ENCODE measurements around the gene HNRNPL.

Gene HNRNPL

GRCh38 chr19:38843175-38843758 lies 6.5 kb downstream of the HNRNPL start:
- H3F3A ChIP-seq (ENCODE audit: low read depth), result no peaks in the 10 kb centered on the region
- peaks cover 96% of the 10 kb centered on the region for H3K36me3 ChIP-seq (ENCODE audit: insufficient read depth, low read length)
- peak overlapping the region; percentile 82 for H3K4me2 ChIP-seq (ENCODE audit: low read depth, low read length, poor library complexity, severe bottlenecking)
- peaks cover 96% of the 10 kb centered on the region for H4K20me1 ChIP-seq (ENCODE audit: insufficient read depth, low read length, poor library complexity, severe bottlenecking)
- peak overlapping the region; percentile 15 for H3K4me3 ChIP-seq (ENCODE audit: low read length, poor library complexity, severe bottlenecking)
- peaks cover 62% of the 10 kb centered on the region for H3K4me1 ChIP-seq (ENCODE audit: insufficient read depth, low read length, poor library complexity, severe bottlenecking)
- peaks cover 94% of the 10 kb centered on the region for H3K79me2 ChIP-seq (ENCODE audit: insufficient read depth, low read length)
- no peaks in the 10 kb centered on the region for H3K27me3 ChIP-seq (ENCODE audit: insufficient read depth, low read length, poor library complexity, severe bottlenecking)
- no peaks in the 10 kb centered on the region for H3K9me3 ChIP-seq (ENCODE audit: insufficient read depth, low read depth, low read length)
- no peaks in the 10 kb centered on the region for H3K9me2 ChIP-seq (replicated peaks; ENCODE audit: low read depth, low read length)
- TF ChIP-seq CTCF (conservative IDR thresholded peaks at IDR 0.05; ENCODE audit: low read length) (no peak), EZH2phosphoT487 (IDR thresholded peaks at IDR 0.05; ENCODE audit: borderline replicate concordance) (no peak)
- H3K9ac ChIP-seq (ENCODE audit: low read depth, low read length, poor library complexity, severe bottlenecking), result no peak overlapping the region
- no peak overlapping the region for H2AFZ ChIP-seq (ENCODE audit: low read length)

GRCh38 chr19:38842439-38843174 lies 7.2 kb downstream of the HNRNPL start:
- peaks cover 100% of the 10 kb centered on the region for H3K36me3 ChIP-seq (ENCODE audit: insufficient read depth, low read length)
- H4K20me1 ChIP-seq (ENCODE audit: insufficient read depth, low read length, poor library complexity, severe bottlenecking), result peaks cover 90% of the 10 kb centered on the region
- peaks cover 58% of the 10 kb centered on the region for H3K4me1 ChIP-seq (ENCODE audit: insufficient read depth, low read length, poor library complexity, severe bottlenecking)

GRCh38 chr19:38841787-38842438 lies 7.9 kb downstream of the HNRNPL start:
- peaks cover 81% of the 10 kb centered on the region for H3K79me2 ChIP-seq (ENCODE audit: insufficient read depth, low read length)
- H3F3A ChIP-seq (ENCODE audit: low read depth), result peaks cover 3% of the 10 kb centered on the region; the same call in 1 of the 2 replicates
- no peak overlapping the region for H2AFZ ChIP-seq (ENCODE audit: low read length)
- no peaks in the 10 kb centered on the region for H3K9me3 ChIP-seq (ENCODE audit: insufficient read depth, low read depth, low read length)
- H3K4me2 ChIP-seq (ENCODE audit: low read depth, low read length, poor library complexity, severe bottlenecking), result peak overlapping the region; percentile 82
- H3K9me2 ChIP-seq (replicated peaks; ENCODE audit: low read depth, low read length), result no peaks in the 10 kb centered on the region
- peaks cover 100% of the 10 kb centered on the region for H3K36me3 ChIP-seq (ENCODE audit: insufficient read depth, low read length)
- TF ChIP-seq CTCF (conservative IDR thresholded peaks at IDR 0.05; ENCODE audit: low read length) (no peak), EZH2phosphoT487 (IDR thresholded peaks at IDR 0.05; ENCODE audit: borderline replicate concordance) (no peak)
- H4K20me1 ChIP-seq (ENCODE audit: insufficient read depth, low read length, poor library complexity, severe bottlenecking), result peaks cover 86% of the 10 kb centered on the region
- H3K4me3 ChIP-seq (ENCODE audit: low read length, poor library complexity, severe bottlenecking), result no peak overlapping the region
- H3K4me1 ChIP-seq (ENCODE audit: insufficient read depth, low read length, poor library complexity, severe bottlenecking), result peaks cover 51% of the 10 kb centered on the region
- H3K9ac ChIP-seq (ENCODE audit: low read depth, low read length, poor library complexity, severe bottlenecking), result no peak overlapping the region
- H3K27me3 ChIP-seq (ENCODE audit: insufficient read depth, low read length, poor library complexity, severe bottlenecking), result no peaks in the 10 kb centered on the region

More at GRCh38 chr19:38842439-38843174, 7.2 kb downstream of the HNRNPL start:
- H3K9me2 ChIP-seq (replicated peaks; ENCODE audit: low read depth, low read length), result no peaks in the 10 kb centered on the region
- no peak overlapping the region for H3K9ac ChIP-seq (ENCODE audit: low read depth, low read length, poor library complexity, severe bottlenecking)
- peaks cover 88% of the 10 kb centered on the region for H3K79me2 ChIP-seq (ENCODE audit: insufficient read depth, low read length)
- H2AFZ ChIP-seq (ENCODE audit: low read length), result no peak overlapping the region
- TF ChIP-seq CTCF (conservative IDR thresholded peaks at IDR 0.05; ENCODE audit: low read length) (no peak), EZH2phosphoT487 (IDR thresholded peaks at IDR 0.05; ENCODE audit: borderline replicate concordance) (no peak)
- H3K4me3 ChIP-seq (ENCODE audit: low read length, poor library complexity, severe bottlenecking), result no peak overlapping the region
- H3F3A ChIP-seq (ENCODE audit: low read depth), result no peaks in the 10 kb centered on the region
- H3K27me3 ChIP-seq (ENCODE audit: insufficient read depth, low read length, poor library complexity, severe bottlenecking), result no peaks in the 10 kb centered on the region
- H3K4me2 ChIP-seq (ENCODE audit: low read depth, low read length, poor library complexity, severe bottlenecking), result peak overlapping the region; percentile 82
- H3K9me3 ChIP-seq (ENCODE audit: insufficient read depth, low read depth, low read length), result no peaks in the 10 kb centered on the region

All from Loucy (cell line).